Central memory CD8-positive, alpha-beta T cell (primary cell): Measurements from ENCODE around the gene GPC3.

Source experiments
- ATAC-seq: fragments of 150-1000 bp; cut with Tn5 transposase; replicated peaks from 2 replicates; pipeline ENCODE4 v1.10.0; 2022; ENCODE audit warnings: mild to moderate bottlenecking, moderate FRiP score, moderate number of reproducible peaks; ENCODE audit not compliant: poor library complexity, severe bottlenecking; ENCODE audit errors: extremely low read depth
- DNase-seq, 2 donors: peaks; one replicate each; pipeline ENCODE4 v3.0.0; 2021; ENCODE audit warnings: low spot score in 2 of 2
- H3K27ac Mint-ChIP-seq: one replicate; pipeline ENCODE4 v1.8.0; 2022; ENCODE audit warnings: low read depth, mild to moderate bottlenecking, moderate library complexity, mixed read lengths
- H3K27me3 Mint-ChIP-seq: one replicate; pipeline ENCODE4 v1.8.0; 2022; ENCODE audit warnings: mixed read lengths
- H3K36me3 Mint-ChIP-seq: one replicate; pipeline ENCODE4 v1.8.0; 2022; ENCODE audit warnings: mild to moderate bottlenecking, moderate library complexity, mixed read lengths; ENCODE audit not compliant: insufficient read depth
- H3K4me1 Mint-ChIP-seq: one replicate; pipeline ENCODE4 v1.8.0; 2022; ENCODE audit warnings: mixed read lengths
- H3K4me3 Mint-ChIP-seq: one replicate; pipeline ENCODE4 v1.8.0; 2022; ENCODE audit warnings: mild to moderate bottlenecking, moderate library complexity, mixed read lengths
- H3K9me3 Mint-ChIP-seq: one replicate; pipeline ENCODE4 v1.8.0; 2022; ENCODE audit warnings: mixed read lengths

Gene GPC3

GRCh38 chrX:133854290-133854689 lies 131.1 kb downstream of the GPC3 start:
- H3K36me3 Mint-ChIP-seq = no peaks in the 10 kb centered on the region
- peaks cover 11% of the 10 kb centered on the region for H3K27me3 Mint-ChIP-seq
- H3K9me3 Mint-ChIP-seq = no peaks in the 10 kb centered on the region
- H3K4me3 Mint-ChIP-seq = no peak overlapping the region
- no peaks in the 10 kb centered on the region for H3K4me1 Mint-ChIP-seq
- DNase-seq (no peak), ATAC-seq (no peak)
- no peak overlapping the region for H3K27ac Mint-ChIP-seq

GRCh38 chrX:133852837-133853356 lies 132.5 kb downstream of the GPC3 start:
- Mint-ChIP-seq H3K9me3 (no peaks in the 10 kb centered on the region), H3K27ac (no peak overlapping the region), H3K27me3 (peaks cover 10% of the 10 kb centered on the region), H3K36me3 (no peaks in the 10 kb centered on the region), H3K4me3 (no peak overlapping the region), H3K4me1 (no peaks in the 10 kb centered on the region)
- ATAC-seq = no peak
- no peak for DNase-seq

GRCh38 chrX:133852401-133852800 lies 133.0 kb downstream of the GPC3 start:
- Mint-ChIP-seq H3K4me3 (no peak overlapping the region), H3K36me3 (no peaks in the 10 kb centered on the region), H3K4me1 (no peaks in the 10 kb centered on the region), H3K27ac (no peak overlapping the region), H3K27me3 (peaks cover 10% of the 10 kb centered on the region), H3K9me3 (no peaks in the 10 kb centered on the region)
- ATAC-seq = no peak
- no peak for DNase-seq

DNA sequence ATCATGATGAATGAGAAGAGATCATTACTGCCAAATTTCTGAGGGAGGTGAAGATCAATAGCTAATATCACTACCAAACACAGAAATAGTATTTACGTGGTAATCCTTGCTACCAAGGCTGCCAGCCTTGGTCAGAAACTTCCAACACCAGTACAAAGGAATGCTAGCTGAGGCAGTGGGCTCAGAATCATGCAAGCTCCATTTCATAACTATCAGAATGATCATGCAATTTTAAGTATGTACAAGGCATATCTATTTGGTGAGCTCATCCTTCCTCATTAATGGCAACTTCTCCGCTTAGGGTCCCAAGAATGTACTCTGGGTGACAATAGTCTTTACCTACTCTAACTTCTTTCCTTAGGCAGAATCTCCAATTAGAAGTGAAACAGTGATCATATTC lies 135.0 kb downstream of the GPC3 start:
- Mint-ChIP-seq H3K36me3 (no peaks in the 10 kb centered on the region), H3K27ac (no peak overlapping the region), H3K4me3 (no peak overlapping the region), H3K27me3 (peaks cover 10% of the 10 kb centered on the region), H3K4me1 (no peaks in the 10 kb centered on the region), H3K9me3 (no peaks in the 10 kb centered on the region)
- DNase-seq (no peak), ATAC-seq (no peak)

DNA sequence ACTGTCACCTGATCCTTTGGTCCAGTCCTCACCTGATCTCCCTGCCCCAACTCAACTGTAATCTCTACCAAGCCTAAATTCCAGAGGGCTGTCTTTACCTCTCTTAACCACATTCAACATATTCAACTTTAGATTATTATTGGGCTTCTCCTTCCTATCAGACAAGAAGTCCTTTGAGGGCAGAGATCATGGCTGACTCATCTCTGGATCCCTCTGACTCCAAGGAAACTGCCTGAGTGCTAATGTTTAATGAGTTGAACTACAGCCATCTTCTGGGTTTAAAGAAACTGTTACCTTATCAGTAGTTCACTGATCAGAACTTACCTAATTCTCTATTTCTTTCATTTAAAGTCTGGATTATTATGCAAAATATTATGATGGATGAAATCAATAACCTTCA lies 135.7 kb downstream of the GPC3 start:
- no peak overlapping the region for H3K27ac Mint-ChIP-seq
- peaks cover 10% of the 10 kb centered on the region for H3K27me3 Mint-ChIP-seq
- H3K4me3 Mint-ChIP-seq = no peak overlapping the region
- ATAC-seq (no peak), DNase-seq (no peak)
- no peaks in the 10 kb centered on the region for H3K9me3 Mint-ChIP-seq
- no peaks in the 10 kb centered on the region for H3K4me1 Mint-ChIP-seq
- no peaks in the 10 kb centered on the region for H3K36me3 Mint-ChIP-seq

- Mint-ChIP-seq H3K4me1 (no peaks in the 10 kb centered on the region), H3K9me3 (no peaks in the 10 kb centered on the region), H3K4me3 (no peak overlapping the region), H3K36me3 (no peaks in the 10 kb centered on the region), H3K27ac (no peak overlapping the region), H3K27me3 (peaks cover 10% of the 10 kb centered on the region)
- DNase-seq = no peak
- ATAC-seq = no peak
Measured at GRCh38 chrX:133847340-133847994, 137.9 kb downstream of the GPC3 start.

- Mint-ChIP-seq H3K4me3 (no peak overlapping the region), H3K36me3 (no peaks in the 10 kb centered on the region), H3K4me1 (no peaks in the 10 kb centered on the region), H3K9me3 (no peaks in the 10 kb centered on the region), H3K27ac (no peak overlapping the region), H3K27me3 (peaks cover 4% of the 10 kb centered on the region)
- DNase-seq = no peak
- ATAC-seq = no peak
Measured at GRCh38 chrX:133846311-133846710, 139.1 kb downstream of the GPC3 start.

GRCh38 chrX:133840415-133840814 lies 145.0 kb downstream of the GPC3 start:
- no peaks in the 10 kb centered on the region for H3K27me3 Mint-ChIP-seq
- H3K36me3 Mint-ChIP-seq = no peaks in the 10 kb centered on the region
- ATAC-seq = no peak
- DNase-seq = no peak
- H3K4me1 Mint-ChIP-seq = no peaks in the 10 kb centered on the region
- H3K4me3 Mint-ChIP-seq = no peak overlapping the region
- H3K9me3 Mint-ChIP-seq = no peaks in the 10 kb centered on the region
- H3K27ac Mint-ChIP-seq = no peak overlapping the region

DNA sequence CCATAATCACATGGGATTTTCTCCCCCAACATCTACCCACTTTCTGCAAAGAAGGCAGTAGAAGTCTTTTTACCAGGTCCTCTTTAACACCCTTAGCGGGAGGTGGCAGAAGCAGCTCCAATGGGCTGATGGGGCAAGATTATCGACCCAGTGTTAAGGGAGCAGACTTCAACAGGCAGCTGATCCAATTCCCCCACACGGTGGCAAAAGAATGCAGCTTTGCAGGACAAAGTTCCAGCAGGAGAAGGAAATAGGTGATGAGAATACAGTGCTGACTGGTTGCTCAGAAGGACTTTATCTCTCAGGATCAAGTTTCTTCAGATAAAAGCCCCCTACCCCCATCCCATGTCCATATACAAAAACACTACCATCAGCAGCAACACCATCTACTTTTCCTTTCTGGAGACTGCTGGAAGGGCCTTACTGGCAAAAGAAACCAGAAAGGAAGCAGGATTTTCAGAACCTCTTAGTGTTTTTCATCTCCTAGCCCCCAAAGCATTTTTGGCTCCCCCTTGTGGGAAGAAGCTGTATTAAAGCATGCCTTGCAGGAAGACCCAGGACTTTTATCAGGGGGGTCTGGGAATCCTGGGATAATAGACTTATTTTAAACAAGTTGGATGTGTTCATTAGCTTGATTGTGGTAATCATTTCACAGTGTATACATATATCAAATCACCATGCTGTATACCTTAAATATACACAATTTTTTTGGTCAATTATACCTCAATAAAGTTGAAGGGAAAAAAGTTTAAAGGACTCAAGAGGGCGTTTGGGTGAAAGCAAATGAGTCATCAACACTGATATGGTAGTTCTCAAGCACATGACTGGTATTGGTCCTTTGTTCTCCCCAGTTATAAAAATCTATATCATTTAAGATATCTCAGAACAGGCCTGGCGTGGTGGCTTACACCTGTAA lies 146.4 kb downstream of the GPC3 start:
- DNase-seq (no peak), ATAC-seq (no peak)
- Mint-ChIP-seq H3K36me3 (no peaks in the 10 kb centered on the region), H3K27me3 (no peaks in the 10 kb centered on the region), H3K4me3 (no peak overlapping the region), H3K9me3 (no peaks in the 10 kb centered on the region), H3K27ac (no peak overlapping the region), H3K4me1 (no peaks in the 10 kb centered on the region)

- Mint-ChIP-seq H3K4me3 (no peak overlapping the region), H3K27ac (no peak overlapping the region), H3K9me3 (no peaks in the 10 kb centered on the region), H3K4me1 (no peaks in the 10 kb centered on the region), H3K36me3 (no peaks in the 10 kb centered on the region), H3K27me3 (no peaks in the 10 kb centered on the region)
- DNase-seq = no peak
- no peak for ATAC-seq
Measured at GRCh38 chrX:133837091-133837490, 148.3 kb downstream of the GPC3 start.

- H3K4me1 Mint-ChIP-seq = no peaks in the 10 kb centered on the region
- H3K9me3 Mint-ChIP-seq = no peaks in the 10 kb centered on the region
Measured at GRCh38 chrX:133836561-133836960, 148.8 kb downstream of the GPC3 start.

GRCh38 chrX:133834771-133835170 lies 150.6 kb downstream of the GPC3 start:
- H3K4me3 Mint-ChIP-seq = no peak overlapping the region
- no peak overlapping the region for H3K27ac Mint-ChIP-seq
- no peaks in the 10 kb centered on the region for H3K9me3 Mint-ChIP-seq
- no peak for DNase-seq
- H3K36me3 Mint-ChIP-seq = no peaks in the 10 kb centered on the region
- no peaks in the 10 kb centered on the region for H3K27me3 Mint-ChIP-seq
- no peak for ATAC-seq
- H3K4me1 Mint-ChIP-seq = no peaks in the 10 kb centered on the region

More at GRCh38 chrX:133836561-133836960, 148.8 kb downstream of the GPC3 start:
- Mint-ChIP-seq H3K27me3 (no peaks in the 10 kb centered on the region), H3K4me3 (no peak overlapping the region), H3K36me3 (no peaks in the 10 kb centered on the region), H3K27ac (no peak overlapping the region)
- ATAC-seq (no peak), DNase-seq (no peak)

DNA sequence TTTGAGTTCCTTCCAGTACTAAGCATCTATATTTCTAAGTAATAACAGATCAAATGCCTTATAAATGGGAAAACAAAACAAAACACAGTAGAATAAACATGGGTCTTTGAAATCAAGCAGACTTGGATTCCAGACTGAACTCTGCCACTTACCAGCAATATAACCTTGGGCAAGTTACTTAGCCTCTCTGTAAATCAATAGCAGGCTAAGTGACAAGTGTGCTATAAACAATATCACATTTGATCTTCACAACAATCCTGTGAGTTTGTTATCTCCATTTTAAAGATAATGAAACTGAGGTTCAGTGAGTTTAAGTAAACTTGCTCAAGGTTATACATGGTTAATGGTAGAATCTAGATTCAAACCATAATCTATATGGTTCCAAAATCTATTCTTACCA lies 165.8 kb downstream of the GPC3 start:
- Mint-ChIP-seq H3K9me3 (no peaks in the 10 kb centered on the region), H3K27ac (no peak overlapping the region)
- no peak for ATAC-seq

More for the DNA sequence above, 165.8 kb downstream of the GPC3 start:
- H3K4me1 Mint-ChIP-seq = no peaks in the 10 kb centered on the region
- H3K27me3 Mint-ChIP-seq = peaks cover 16% of the 10 kb centered on the region
- DNase-seq = no peak
- no peak overlapping the region for H3K4me3 Mint-ChIP-seq
- no peaks in the 10 kb centered on the region for H3K36me3 Mint-ChIP-seq
